MM.1S (cell line): Measurements from ENCODE around the gene CDKL2.

Experiments used
- CTCF ChIP-seq: fragments of 300-600 bp; sonication (generic); IDR thresholded peaks from 2 replicates; pipeline ENCODE4 v1.5.1; 2016; ENCODE audit warnings: antibody characterized with exemption, low read length, mixed read lengths
- EZH2 ChIP-seq: fragments of 300-600 bp; sonication (generic); optimal IDR thresholded peaks from 2 replicates; pipeline ENCODE3; 2017; ENCODE audit warnings: low read depth, mild to moderate bottlenecking, antibody characterized with exemption, low read length, mixed read lengths
- EZH2phosphoT487 ChIP-seq: fragments of 300-600 bp; sonication (generic); IDR thresholded peaks from 2 replicates; pipeline ENCODE4 v1.6.1; 2018; ENCODE audit warnings: antibody characterized with exemption, low read length

GRCh38 chr4:75621715-75622114 lies 8.6 kb downstream of the CDKL2 start:
- no peak for TF ChIP-seq EZH2
- TF ChIP-seq CTCF: no peak
- no peak for TF ChIP-seq EZH2phosphoT487
